DND-41 (cell line): ENCODE results near the gene CYP8B1.

Source experiments
- ATAC-seq: fragments of 200-7000 bp; cut with Tn5 transposase; 3 replicates; pipeline ENCODE4 v1.9.1; 2021; ENCODE audit warnings: low read depth; ENCODE audit not compliant: insufficient read depth
- DNase-seq: peaks from one replicate; pipeline ENCODE4 v3.0.0-alpha.2; 2020
- H2AFZ ChIP-seq: 2 replicates; pipeline ENCODE4 v1.6.0; 2012; ENCODE audit warnings: low read depth, low read length
- H3K27ac ChIP-seq: 2 replicates; pipeline ENCODE4 v1.5.1; 2012; ENCODE audit warnings: low read length, inconsistent platforms
- H3K27me3 ChIP-seq: fragments of 200-600 bp; sonication (generic); 2 replicates; pipeline ENCODE4 v1.6.0; 2012; ENCODE audit warnings: low read length, mild to moderate bottlenecking, inconsistent platforms; ENCODE audit not compliant: insufficient read depth, poor library complexity
- H3K36me3 ChIP-seq: 2 replicates; pipeline ENCODE4 v1.5.1; 2012; ENCODE audit warnings: low read length, inconsistent platforms; ENCODE audit not compliant: insufficient read depth
- H3K4me1 ChIP-seq: 2 replicates; pipeline ENCODE4 v1.5.1; 2012; ENCODE audit warnings: mild to moderate bottlenecking, low read length; ENCODE audit not compliant: insufficient read depth
- H3K4me2 ChIP-seq: 2 replicates; pipeline ENCODE4 v1.6.0; 2012; ENCODE audit warnings: mild to moderate bottlenecking, moderate library complexity, low read length, inconsistent platforms; ENCODE audit not compliant: insufficient read depth
- H3K4me3 ChIP-seq, 2 experiments: fragments of 200-600 bp in 1 of 2; shearing (Covaris generic) in 1 of 2; 2 replicates each; pipeline ENCODE4 v1.5.1; 2012 to 2016; ENCODE audit warnings: inconsistent platforms in 2 of 2, low read length in 2 of 2, mild to moderate bottlenecking in 2 of 2, low read depth in 1 of 2, moderate library complexity in 1 of 2
- H3K79me2 ChIP-seq: 2 replicates; pipeline ENCODE4 v1.6.0; 2012; ENCODE audit warnings: low read length, inconsistent platforms; ENCODE audit not compliant: insufficient read depth
- H3K9ac ChIP-seq: 2 replicates; pipeline ENCODE4 v1.6.0; 2012; ENCODE audit warnings: low read depth, mild to moderate bottlenecking, inconsistent platforms, low read length, moderate library complexity
- H3K9me3 ChIP-seq: 2 replicates; pipeline ENCODE4 v1.5.1; 2012; ENCODE audit warnings: low read length, moderate library complexity, mild to moderate bottlenecking, inconsistent platforms; ENCODE audit not compliant: insufficient read depth, severe bottlenecking
- H4K20me1 ChIP-seq: 2 replicates; pipeline ENCODE4 v1.6.0; 2012; ENCODE audit warnings: low read length; ENCODE audit not compliant: insufficient read depth
- CTCF ChIP-seq: IDR thresholded peaks from 2 replicates; pipeline ENCODE4 v1.5.1; 2012; ENCODE audit warnings: borderline replicate concordance, low read length, moderate library complexity, mild to moderate bottlenecking; ENCODE audit not compliant: poor library complexity, severe bottlenecking; ENCODE audit errors: extremely low read depth
- EZH2 ChIP-seq: IDR thresholded peaks from 3 replicates; pipeline ENCODE4 v1.6.1; 2012; ENCODE audit warnings: borderline replicate concordance, low read depth, mild to moderate bottlenecking, moderate library complexity, low read length, inconsistent platforms; ENCODE audit not compliant: severe bottlenecking

The CYP8B1 gene

GRCh38 chr3:42876401-42876800 lies 722 bp upstream of the CYP8B1 start:
- no peak for DNase-seq
- ATAC-seq: no peak
- H2AFZ ChIP-seq: no peak overlapping the region
- no peaks in the 10 kb centered on the region for H4K20me1 ChIP-seq
- no peaks in the 10 kb centered on the region for H3K79me2 ChIP-seq
- H3K9ac ChIP-seq: no peak overlapping the region
- H3K27ac ChIP-seq: no peak overlapping the region
- H3K9me3 ChIP-seq: no peaks in the 10 kb centered on the region
- H3K4me3 ChIP-seq: no peak overlapping the region
- H3K4me1 ChIP-seq: peaks cover 12% of the 10 kb centered on the region
- no peak for TF ChIP-seq CTCF
- no peak for TF ChIP-seq EZH2
- H3K36me3 ChIP-seq: no peaks in the 10 kb centered on the region
- H3K4me2 ChIP-seq: no peak overlapping the region
- peaks cover 19% of the 10 kb centered on the region for H3K27me3 ChIP-seq

DNA sequence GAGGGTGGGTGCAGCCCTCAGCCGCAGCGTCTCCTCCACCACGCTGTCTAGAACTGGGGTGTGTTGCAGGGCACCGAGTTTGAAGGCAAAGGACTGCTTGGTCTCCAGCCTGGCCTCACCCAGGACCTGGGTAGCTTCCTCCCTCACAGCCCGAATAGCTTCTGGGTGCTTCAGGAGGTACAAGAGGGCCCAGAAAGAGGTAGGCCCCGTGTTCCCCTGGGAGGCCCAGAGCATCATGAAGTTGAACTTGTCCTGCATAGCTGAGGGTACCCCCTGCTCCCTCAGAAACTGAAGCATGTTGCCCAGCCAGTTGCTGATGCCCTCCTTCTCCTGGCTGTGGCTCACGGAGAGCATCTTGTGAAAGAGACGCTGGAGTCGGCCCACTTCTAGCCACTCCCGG lies 930 bp downstream of the CYP8B1 start:
- Histone ChIP-seq H3K9me3 (no peaks in the 10 kb centered on the region), H3K4me1 (no peaks in the 10 kb centered on the region), H3K79me2 (no peaks in the 10 kb centered on the region), H3K36me3 (no peaks in the 10 kb centered on the region), H3K27ac (no peak overlapping the region), H3K4me3 (no peak overlapping the region), H3K9ac (no peak overlapping the region), H2AFZ (no peak overlapping the region), H3K27me3 (peaks cover 19% of the 10 kb centered on the region), H4K20me1 (no peaks in the 10 kb centered on the region), H3K4me2 (no peak overlapping the region)
- ATAC-seq (no peak), DNase-seq (no peak)
- TF ChIP-seq EZH2: no peak
- TF ChIP-seq CTCF: no peak

GRCh38 chr3:42873221-42873982 lies 2.3 kb downstream of the CYP8B1 start:
- ATAC-seq (no peak), DNase-seq (no peak)
- Histone ChIP-seq H3K27me3 (peaks cover 27% of the 10 kb centered on the region), H3K27ac (no peak overlapping the region), H3K9ac (no peak overlapping the region), H4K20me1 (no peaks in the 10 kb centered on the region), H3K4me1 (no peaks in the 10 kb centered on the region), H3K4me2 (no peak overlapping the region), H3K79me2 (no peaks in the 10 kb centered on the region), H2AFZ (no peak overlapping the region), H3K36me3 (no peaks in the 10 kb centered on the region), H3K9me3 (no peaks in the 10 kb centered on the region), H3K4me3 (no peak overlapping the region)
- TF ChIP-seq EZH2 (no peak), CTCF (no peak)
